ENCODE measurements around the gene DALRD3. TPM values are rescaled to one million over a fixed set of nuclear protein-coding genes. Genes with fewer than 3 reads are reported as not detected.

The DALRD3 gene
- total and polyA plus RNA-seq, 11 donors, result 6.8 to 24.7 (median 14.5) TPM

GRCh38 chr3:49032646-49033304 is 14.4 kb upstream of the DALRD3 start:
- no peak for DNase-seq
- Histone ChIP-seq H3K4me3 (no peak overlapping the region), H3K4me1 (peaks cover 3 to 28% (median 14%) of the 10 kb centered on the region in 12 donors), H3K27ac (no peak overlapping the region), H3K36me3 (peaks cover 3 to 82% (median 77%) of the 10 kb centered on the region in 9 donors), H3K27me3 (no peaks in the 10 kb centered on the region), H3K9me3 (no peaks in the 10 kb centered on the region)
- no peak for ATAC-seq
- TF ChIP-seq POLR2A (IDR thresholded peaks at IDR 0.05) (no peak), CTCF (IDR thresholded peaks at IDR 0.05) (no peak)
- WGBS, 4 donors, result 87 to 92% (median 91%) methylated on average over 6 of the region's 6 CpGs
- intact Hi-C loops (cut with DNase I), result no loop called here

- intact Hi-C loops (cut with DNase I), result no loop called here
- Histone ChIP-seq H3K27ac (peak overlapping the region in 2 of 12 donors; percentile 91 to 98), H3K27me3 (no peaks in the 10 kb centered on the region), H3K4me3 (no peak overlapping the region), H3K9me3 (no peaks in the 10 kb centered on the region), H3K36me3 (peaks cover 0 to 82% (median 74%) of the 10 kb centered on the region in 9 donors), H3K4me1 (peaks cover 3 to 39% (median 16%) of the 10 kb centered on the region in 12 donors)
- WGBS, 4 donors, result 83 to 87% (median 86%) methylated on average over 6 of the region's 6 CpGs
- TF ChIP-seq CTCF (IDR thresholded peaks at IDR 0.05) (no peak), POLR2A (IDR thresholded peaks at IDR 0.05) (no peak)
- DNase-seq, result no peak
- no peak for ATAC-seq
Observed at GRCh38 chr3:49030321-49030720, 11.9 kb upstream of the DALRD3 start.

- H3K4me3 ChIP-seq, result peak overlapping the region in 11 of 12 donors; percentile 53 to 85 (median 70)
- DNase-seq (no peak), ATAC-seq (no peak)
- H3K27me3 ChIP-seq, result no peaks in the 10 kb centered on the region
- H3K4me1 ChIP-seq, result peaks cover 3 to 46% (median 17%) of the 10 kb centered on the region in 12 donors
- intact Hi-C loops (cut with DNase I), result loop anchor here in 2 of 10 donors (5.0 to 10.0 kb wide), 2 partner anchors 63 to 65 kb away; partner anchors contain the start of gene QRICH1 (in 2 of the 2)
- H3K36me3 ChIP-seq, result peaks cover 0 to 82% (median 74%) of the 10 kb centered on the region in 9 donors
- WGBS, 4 donors, result 1 to 2% (median 2%) methylated on average over 7 of the region's 7 CpGs
- TF ChIP-seq POLR2A (IDR thresholded peaks at IDR 0.05) (no peak), CTCF (IDR thresholded peaks at IDR 0.05) (no peak)
- no peaks in the 10 kb centered on the region for H3K9me3 ChIP-seq
- peak overlapping the region; percentile 30 to 98 (median 91) for H3K27ac ChIP-seq
Observed at GRCh38 chr3:49029563-49029884, 11.1 kb upstream of the DALRD3 start.

- Histone ChIP-seq H3K27me3 (no peaks in the 10 kb centered on the region), H3K27ac (peak within 1 kb of the TSS; percentile 30 to 98 (median 91)), H3K36me3 (peaks cover 0 to 82% (median 74%) of the 10 kb centered on the region in 9 donors), H3K4me3 (peak within 1 kb of the TSS; percentile 53 to 85 (median 68)), H3K9me3 (no peaks in the 10 kb centered on the region), H3K4me1 (peaks cover 3 to 53% (median 17%) of the 10 kb centered on the region in 12 donors)
- DNase-seq, result peak; percentile 90 to 97 (median 94)
- intact Hi-C loops (cut with DNase I), result loop anchor here in 2 of 10 donors (5.0 to 10.0 kb wide), 2 partner anchors 63 to 66 kb away; partner anchors contain the start of gene QRICH1 (in 2 of the 2)
- 2 to 6% (median 3%) methylated on average over 15 to 55 of the region's 55 CpGs for WGBS, 4 donors
- TF ChIP-seq POLR2A (IDR thresholded peaks at IDR 0.05), result peak; percentile 93 to 99
- TF ChIP-seq CTCF (IDR thresholded peaks at IDR 0.05), result peak in 4 of 12 donors; percentile 28 to 50 (median 38)
- peak; percentile 94 to 97 (median 94) for ATAC-seq
Observed at GRCh38 chr3:49028673-49029562, 10.5 kb upstream of the DALRD3 start, which contains the start of gene IMPDH2. TSS of gene IMPDH2 (minus strand) at chr3:49029398. CDS start at chr3:49029350, 48 bp downstream.
